H9 (cell line): ENCODE results near the gene NCCRP1. TPM values are rescaled to one million over a fixed set of nuclear protein-coding genes. Genes with fewer than 3 reads are reported as not detected.
A peak's percentile ranks its signal among the peaks of the same experiment; 100 is the strongest.

Experiments
- DNase-seq: peaks from one replicate; pipeline ENCODE4 v3.0.0-alpha.2; 2017
- H2AFZ ChIP-seq: one replicate; pipeline ENCODE4 v1.6.1; 2013; ENCODE audit warnings: mild to moderate bottlenecking, low read length, control low read depth, moderate library complexity
- H2AK5ac ChIP-seq: 2 replicates; pipeline ENCODE4 v1.6.1; 2013; ENCODE audit warnings: low read length, control low read depth, mixed read lengths; ENCODE audit not compliant: insufficient read length
- H2BK120ac ChIP-seq: one replicate; pipeline ENCODE4 v1.6.1; 2013; ENCODE audit warnings: low read depth, mild to moderate bottlenecking, low read length, control low read depth, inconsistent platforms; ENCODE audit not compliant: poor library complexity, severe bottlenecking
- H2BK12ac ChIP-seq: 2 replicates; pipeline ENCODE4 v1.6.1; 2013; ENCODE audit warnings: low read length, control low read depth, mixed read lengths, low read depth; ENCODE audit not compliant: insufficient read length
- H2BK15ac ChIP-seq: 2 replicates; pipeline ENCODE4 v1.6.1; 2013; ENCODE audit warnings: low read depth, low read length, control low read depth
- H2BK20ac ChIP-seq: one replicate; pipeline ENCODE4 v1.6.1; 2013; ENCODE audit warnings: low read depth, mild to moderate bottlenecking, low read length, control low read depth, inconsistent platforms; ENCODE audit not compliant: poor library complexity, severe bottlenecking
- H2BK5ac ChIP-seq: 2 replicates; pipeline ENCODE4 v1.6.1; 2013; ENCODE audit warnings: low read length, control low read depth, mixed read lengths; ENCODE audit not compliant: insufficient read length
- H3K14ac ChIP-seq: 2 replicates; pipeline ENCODE4 v1.6.1; 2013; ENCODE audit warnings: low read length, control low read depth; ENCODE audit not compliant: insufficient read depth
- H3K18ac ChIP-seq: 2 replicates; pipeline ENCODE4 v1.6.1; 2013; ENCODE audit warnings: low read depth, mild to moderate bottlenecking, mixed read lengths, low read length, control low read depth; ENCODE audit not compliant: insufficient read length
- H3K23ac ChIP-seq: 2 replicates; pipeline ENCODE4 v1.6.1; 2013; ENCODE audit warnings: low read length, control low read depth, mixed read lengths, low read depth; ENCODE audit not compliant: insufficient read length
- H3K23me2 ChIP-seq: 2 replicates; pipeline ENCODE4 v1.6.1; 2013; ENCODE audit warnings: low read depth, mild to moderate bottlenecking, mixed read lengths, low read length, control low read depth; ENCODE audit not compliant: insufficient read length, poor library complexity, severe bottlenecking
- H3K27ac ChIP-seq: 2 replicates; pipeline ENCODE4 v1.5.1; 2013; ENCODE audit warnings: low read length, control low read depth, mixed read lengths, low read depth; ENCODE audit not compliant: insufficient read length
- H3K27me3 ChIP-seq: 2 replicates; pipeline ENCODE4 v1.6.1; 2013; ENCODE audit warnings: low read length, control low read depth, inconsistent platforms; ENCODE audit not compliant: insufficient read depth
- H3K4ac ChIP-seq: 2 replicates; pipeline ENCODE4 v1.6.1; 2013; ENCODE audit warnings: low read depth, mild to moderate bottlenecking, control low read depth, inconsistent platforms, low read length, moderate library complexity
- H3K4me1 ChIP-seq: 2 replicates; pipeline ENCODE4 v1.6.1; 2013; ENCODE audit warnings: low read length, control low read depth, inconsistent platforms; ENCODE audit not compliant: insufficient read depth
- H3K4me2 ChIP-seq: 2 replicates; pipeline ENCODE4 v1.6.1; 2013; ENCODE audit warnings: low read length, control low read depth, mixed read lengths; ENCODE audit not compliant: insufficient read length, insufficient read depth
- H3K56ac ChIP-seq: 2 replicates; pipeline ENCODE4 v1.6.1; 2013; ENCODE audit warnings: low read depth, mild to moderate bottlenecking, mixed read lengths, low read length, control low read depth; ENCODE audit not compliant: insufficient read length
- H3K79me1 ChIP-seq: 2 replicates; pipeline ENCODE4 v1.6.1; 2013; ENCODE audit warnings: low read depth, mild to moderate bottlenecking, moderate library complexity, low read length, control low read depth, inconsistent platforms; ENCODE audit not compliant: insufficient read depth, poor library complexity, severe bottlenecking
- H3K79me2 ChIP-seq: 2 replicates; pipeline ENCODE4 v1.6.1; 2013; ENCODE audit warnings: low read length, control low read depth, inconsistent platforms; ENCODE audit not compliant: insufficient read depth
- H3K9ac ChIP-seq: 2 replicates; pipeline ENCODE4 v1.6.1; 2013; ENCODE audit warnings: low read length, control low read depth, mixed read lengths; ENCODE audit not compliant: insufficient read length; ENCODE audit errors: extremely low read depth
- H3K9me3 ChIP-seq: one replicate; pipeline ENCODE4 v1.6.1; 2013; ENCODE audit warnings: low read depth, low read length, inconsistent platforms; ENCODE audit not compliant: control insufficient read depth
- H3T11ph ChIP-seq: one replicate; pipeline ENCODE4 v1.6.1; 2013; ENCODE audit warnings: mild to moderate bottlenecking, low read length, control low read depth, inconsistent platforms
- H4K20me1 ChIP-seq: one replicate; pipeline ENCODE4 v1.6.1; 2013; ENCODE audit not compliant: control insufficient read depth, insufficient read length, insufficient read depth
- H4K5ac ChIP-seq: 2 replicates; pipeline ENCODE4 v1.6.1; 2013; ENCODE audit warnings: low read depth, mild to moderate bottlenecking, mixed read lengths, low read length, control low read depth; ENCODE audit not compliant: insufficient read length
- H4K8ac ChIP-seq: replicated peaks from 2 replicates; pipeline ENCODE4 v1.6.1; 2013; ENCODE audit warnings: low read length, control low read depth, mixed read lengths, low read depth; ENCODE audit not compliant: insufficient read length
- H4K91ac ChIP-seq: 2 replicates; pipeline ENCODE4 v1.6.1; 2013; ENCODE audit warnings: low read depth, mild to moderate bottlenecking, moderate library complexity, mixed read lengths, low read length, control low read depth; ENCODE audit not compliant: insufficient read length
- H3K27ac Mint-ChIP-seq, 3 experiments: 2 replicates in 2 of 3; 3 replicates in 1 of 3; pipeline ENCODE4 v1.8.0; 2020 to 2021; ENCODE audit warnings: mixed read lengths in 3 of 3, mild to moderate bottlenecking in 1 of 3, moderate library complexity in 1 of 3
- H3K27me3 Mint-ChIP-seq: 2 replicates; pipeline ENCODE4 v1.8.0; 2021; ENCODE audit warnings: low read depth, mild to moderate bottlenecking, moderate library complexity, mixed read lengths
- H3K36me3 Mint-ChIP-seq, 3 experiments: 2 replicates in 2 of 3; 3 replicates in 1 of 3; pipeline ENCODE4 v1.8.0; 2020 to 2021; ENCODE audit warnings: low read depth in 3 of 3, mixed read lengths in 3 of 3; ENCODE audit not compliant: insufficient read depth in 1 of 3
- H3K4me1 Mint-ChIP-seq, 2 experiments: 2 replicates each; pipeline ENCODE4 v1.8.0; 2020; ENCODE audit warnings: mixed read lengths in 2 of 2
- H3K4me3 Mint-ChIP-seq, 2 experiments: 2 replicates in 1 of 2; 3 replicates in 1 of 2; pipeline ENCODE4 v1.8.0; 2020 to 2021; ENCODE audit warnings: mild to moderate bottlenecking in 2 of 2, mixed read lengths in 2 of 2, moderate library complexity in 1 of 2
- H3K9me3 Mint-ChIP-seq, 2 experiments: 2 replicates in 1 of 2; 3 replicates in 1 of 2; pipeline ENCODE4 v1.8.0; 2020; ENCODE audit warnings: mild to moderate bottlenecking in 2 of 2, mixed read lengths in 2 of 2, moderate library complexity in 1 of 2
- WGBS: extraction: QIAGEN DNeasy Blood & Tissue Kit; methylation state at CpG from one replicate; pipeline ENCODE4 v1.1.7; 2013; ENCODE audit warnings: missing lambda C conversion rate, low lambda C conversion rate, mixed read lengths; ENCODE audit not compliant: insufficient read length; ENCODE audit errors: extremely low coverage; 5-methylcytosine and 5-hydroxymethylcytosine counted together
- total RNA-seq: library from RNA; stranded (reverse); gene quantifications from 2 replicates; pipeline ENCODE4 v1.2.1, GENCODE V29; 2021
- TF ChIP-seq, protein P1 (sequence below): fragments of 200-600 bp; sonication (generic); conservative IDR thresholded peaks from 3 replicates; pipeline ENCODE4 v1.8.0; 2021; ENCODE audit warnings: antibody characterized with exemption, mild to moderate bottlenecking

NCCRP1 gene
- total RNA-seq, 1 experiment from 2014 or later, result 1.9 TPM

DNA sequence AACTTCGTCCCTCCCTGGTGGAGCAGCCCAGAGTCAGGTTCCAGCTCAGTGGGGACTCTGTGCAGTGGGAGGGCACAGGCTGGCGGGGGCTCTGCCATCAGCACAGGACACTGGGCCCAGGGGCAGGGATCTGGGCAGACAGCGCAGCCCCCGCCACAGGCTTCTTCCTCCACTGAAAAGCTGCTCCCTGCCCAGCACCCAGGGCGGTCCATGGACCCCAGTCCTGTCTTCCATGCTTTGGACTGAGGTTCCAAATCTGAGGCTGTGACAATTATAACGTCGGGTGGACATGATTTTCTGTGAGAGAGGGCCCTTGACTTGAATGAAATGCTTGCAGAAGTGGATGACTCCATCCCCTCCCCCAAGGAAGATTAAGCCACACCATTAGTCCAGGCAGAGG is 21.2 kb upstream of the NCCRP1 start:
- no peak overlapping the region for H3K14ac ChIP-seq
- no peak overlapping the region for H2BK12ac ChIP-seq
- H2AFZ ChIP-seq, result no peak overlapping the region
- no peaks in the 10 kb centered on the region for H3K27me3 ChIP-seq
- H3K9me3 Mint-ChIP-seq, result no peaks in the 10 kb centered on the region
- no peaks in the 10 kb centered on the region for H3K79me1 ChIP-seq
- H3K4me2 ChIP-seq, result no peak overlapping the region
- no peak overlapping the region for H4K91ac ChIP-seq
- H2BK15ac ChIP-seq, result no peak overlapping the region
- no peak overlapping the region for H2BK5ac ChIP-seq
- peak overlapping the region in 2 of 3 experiments; percentile 29 to 57; a peak in 2 of 7 replicates for H3K27ac Mint-ChIP-seq
- H4K20me1 ChIP-seq, result no peaks in the 10 kb centered on the region
- H2BK20ac ChIP-seq, result no peak overlapping the region
- H3K18ac ChIP-seq, result no peak overlapping the region
- H3K56ac ChIP-seq, result no peak overlapping the region
- H3K79me2 ChIP-seq, result no peaks in the 10 kb centered on the region
- H3T11ph ChIP-seq, result no peak overlapping the region
- no peak overlapping the region for H3K4ac ChIP-seq
- H3K27me3 Mint-ChIP-seq, result no peaks in the 10 kb centered on the region
- no peaks in the 10 kb centered on the region for H3K23me2 ChIP-seq
- no peaks in the 10 kb centered on the region for H3K4me1 Mint-ChIP-seq
- TF ChIP-seq, protein P1, sequence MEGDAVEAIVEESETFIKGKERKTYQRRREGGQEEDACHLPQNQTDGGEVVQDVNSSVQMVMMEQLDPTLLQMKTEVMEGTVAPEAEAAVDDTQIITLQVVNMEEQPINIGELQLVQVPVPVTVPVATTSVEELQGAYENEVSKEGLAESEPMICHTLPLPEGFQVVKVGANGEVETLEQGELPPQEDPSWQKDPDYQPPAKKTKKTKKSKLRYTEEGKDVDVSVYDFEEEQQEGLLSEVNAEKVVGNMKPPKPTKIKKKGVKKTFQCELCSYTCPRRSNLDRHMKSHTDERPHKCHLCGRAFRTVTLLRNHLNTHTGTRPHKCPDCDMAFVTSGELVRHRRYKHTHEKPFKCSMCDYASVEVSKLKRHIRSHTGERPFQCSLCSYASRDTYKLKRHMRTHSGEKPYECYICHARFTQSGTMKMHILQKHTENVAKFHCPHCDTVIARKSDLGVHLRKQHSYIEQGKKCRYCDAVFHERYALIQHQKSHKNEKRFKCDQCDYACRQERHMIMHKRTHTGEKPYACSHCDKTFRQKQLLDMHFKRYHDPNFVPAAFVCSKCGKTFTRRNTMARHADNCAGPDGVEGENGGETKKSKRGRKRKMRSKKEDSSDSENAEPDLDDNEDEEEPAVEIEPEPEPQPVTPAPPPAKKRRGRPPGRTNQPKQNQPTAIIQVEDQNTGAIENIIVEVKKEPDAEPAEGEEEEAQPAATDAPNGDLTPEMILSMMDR, result no peak
- no peak overlapping the region for H3K23ac ChIP-seq
- 0 out of 5 replicates have a peak overlapping the region, but pooled peaks of 1 of the 2 experiments have one; percentile 1 for H3K4me3 Mint-ChIP-seq
- H4K8ac ChIP-seq, result no peak overlapping the region
- H3K27ac ChIP-seq, result no peak overlapping the region
- H2AK5ac ChIP-seq, result no peak overlapping the region
- peaks cover 2 to 40% (median 31%) of the 10 kb centered on the region in 3 experiments; a peak in 6 of 7 replicates for H3K36me3 Mint-ChIP-seq
- no peaks in the 10 kb centered on the region for H3K9me3 ChIP-seq
- WGBS, result no CpG with 5 or more reads among the region's 7 CpGs
- DNase-seq, result no peak
- H4K5ac ChIP-seq, result no peak overlapping the region
- no peak overlapping the region for H3K9ac ChIP-seq
- no peak overlapping the region for H2BK120ac ChIP-seq
- no peaks in the 10 kb centered on the region for H3K4me1 ChIP-seq
